Right atrium auricular region (tissue), 2 donors: ENCODE data around the gene HGF. TPM values are rescaled to one million over a fixed set of nuclear protein-coding genes. Genes with fewer than 3 reads are reported as not detected.

Experiments used
- DNase-seq: peaks from one replicate; pipeline ENCODE4 v3.0.0-alpha.2; 2019; ENCODE audit warnings: low spot score
- H3K27ac ChIP-seq, 2 donors: fragments of 200-600 bp; sonication (generic); 1 replicate in 1 of 2; 2 replicates in 1 of 2; pipeline ENCODE4 v1.5.1; 2016 to 2019
- H3K27me3 ChIP-seq, 2 donors: fragments of 200-600 bp; sonication (generic); one replicate each; pipeline versions ENCODE4 v1.5.1 to v1.6.0; 2017 to 2019
- H3K36me3 ChIP-seq: fragments of 200-600 bp; sonication (generic); one replicate; pipeline ENCODE4 v1.5.1; 2016
- H3K4me1 ChIP-seq, 2 donors: fragments of 200-600 bp; sonication (generic); one replicate each; pipeline versions ENCODE4 v1.5.1 to v1.6.0; 2017 to 2019
- H3K4me3 ChIP-seq, 2 donors: fragments of 200-600 bp; sonication (generic); 1 replicate in 1 of 2; 2 replicates in 1 of 2; pipeline ENCODE4 v1.5.1; 2017 to 2019; ENCODE audit warnings: mild to moderate bottlenecking in 1 of 2, moderate library complexity in 1 of 2
- H3K9me3 ChIP-seq, 2 donors: fragments of 200-600 bp; sonication (generic); one replicate each; pipeline ENCODE4 v1.5.1; 2019
- CTCF ChIP-seq, 2 donors: fragments of 200-600 bp; sonication (generic); IDR thresholded peaks; one replicate each; pipeline ENCODE4 v1.5.1; 2019; ENCODE audit warnings: antibody characterized with exemption in 2 of 2
- total RNA-seq, 2 donors: library from RNA; depleted of rRNA; stranded (reverse); fragments of >200 nt; gene quantifications; one replicate each; pipeline ENCODE4 v1.1.0, GENCODE V29; 2016

HGF gene
- total RNA-seq, 2 donors from 2014 or later = 2.1 to 3.5 TPM

- H3K27me3 ChIP-seq = no peaks in the 10 kb centered on the region
- no peaks in the 10 kb centered on the region for H3K9me3 ChIP-seq
- DNase-seq = no peak
- H3K4me1 ChIP-seq = peaks cover 0 to 9% of the 10 kb centered on the region in 2 donors
- H3K27ac ChIP-seq = peak overlapping the region; percentile 9 to 54
- no peak overlapping the region for H3K4me3 ChIP-seq
- TF ChIP-seq CTCF (IDR thresholded peaks at IDR 0.05) = no peak
- H3K36me3 ChIP-seq = no peaks in the 10 kb centered on the region
Observed at GRCh38 chr7:81676813-81677212, 93.0 kb downstream of the HGF start.

- peaks cover 0 to 9% of the 10 kb centered on the region in 2 donors for H3K4me1 ChIP-seq
- no peak for TF ChIP-seq CTCF (IDR thresholded peaks at IDR 0.05)
- H3K4me3 ChIP-seq = no peak overlapping the region
- no peaks in the 10 kb centered on the region for H3K27me3 ChIP-seq
- peak overlapping the region; percentile 9 to 54 for H3K27ac ChIP-seq
- DNase-seq = no peak
- no peaks in the 10 kb centered on the region for H3K9me3 ChIP-seq
- no peaks in the 10 kb centered on the region for H3K36me3 ChIP-seq
Observed at GRCh38 chr7:81676105-81676811, 93.6 kb downstream of the HGF start.

- no peak overlapping the region for H3K27ac ChIP-seq
- DNase-seq = no peak
- peaks cover 0 to 9% of the 10 kb centered on the region in 2 donors for H3K4me1 ChIP-seq
- no peak for TF ChIP-seq CTCF (IDR thresholded peaks at IDR 0.05)
- no peaks in the 10 kb centered on the region for H3K27me3 ChIP-seq
- no peaks in the 10 kb centered on the region for H3K36me3 ChIP-seq
- no peaks in the 10 kb centered on the region for H3K9me3 ChIP-seq
- no peak overlapping the region for H3K4me3 ChIP-seq
Observed at GRCh38 chr7:81674431-81674830, 95.4 kb downstream of the HGF start.

- TF ChIP-seq CTCF (IDR thresholded peaks at IDR 0.05) = no peak
- H3K27ac ChIP-seq = no peak overlapping the region
- DNase-seq = no peak
- no peak overlapping the region for H3K4me3 ChIP-seq
- H3K4me1 ChIP-seq = peaks cover 0 to 9% of the 10 kb centered on the region in 2 donors
- no peaks in the 10 kb centered on the region for H3K27me3 ChIP-seq
- H3K9me3 ChIP-seq = no peaks in the 10 kb centered on the region
- H3K36me3 ChIP-seq = no peaks in the 10 kb centered on the region
Observed at GRCh38 chr7:81672872-81673271, 97.0 kb downstream of the HGF start.

GRCh38 chr7:81669476-81670105 is 100.3 kb downstream of the HGF start:
- Histone ChIP-seq H3K4me3 (no peak overlapping the region), H3K4me1 (no peaks in the 10 kb centered on the region), H3K36me3 (no peaks in the 10 kb centered on the region), H3K27me3 (no peaks in the 10 kb centered on the region), H3K9me3 (no peaks in the 10 kb centered on the region), H3K27ac (no peak overlapping the region)
- TF ChIP-seq CTCF (IDR thresholded peaks at IDR 0.05) = no peak
- DNase-seq = no peak
